DND-41 (cell line): Measurements from ENCODE around the gene ELAVL2.

ENCODE experiments used
- ATAC-seq: fragments of 200-7000 bp; cut with Tn5 transposase; 3 replicates; pipeline ENCODE4 v1.9.1; 2021; ENCODE audit warnings: low read depth; ENCODE audit not compliant: insufficient read depth
- DNase-seq: peaks from one replicate; pipeline ENCODE4 v3.0.0-alpha.2; 2020
- H2AFZ ChIP-seq: 2 replicates; pipeline ENCODE4 v1.6.0; 2012; ENCODE audit warnings: low read depth, low read length
- H3K27ac ChIP-seq: 2 replicates; pipeline ENCODE4 v1.5.1; 2012; ENCODE audit warnings: low read length, inconsistent platforms
- H3K27me3 ChIP-seq: fragments of 200-600 bp; sonication (generic); 2 replicates; pipeline ENCODE4 v1.6.0; 2012; ENCODE audit warnings: low read length, mild to moderate bottlenecking, inconsistent platforms; ENCODE audit not compliant: insufficient read depth, poor library complexity
- H3K36me3 ChIP-seq: 2 replicates; pipeline ENCODE4 v1.5.1; 2012; ENCODE audit warnings: low read length, inconsistent platforms; ENCODE audit not compliant: insufficient read depth
- H3K4me1 ChIP-seq: 2 replicates; pipeline ENCODE4 v1.5.1; 2012; ENCODE audit warnings: mild to moderate bottlenecking, low read length; ENCODE audit not compliant: insufficient read depth
- H3K4me2 ChIP-seq: 2 replicates; pipeline ENCODE4 v1.6.0; 2012; ENCODE audit warnings: mild to moderate bottlenecking, moderate library complexity, low read length, inconsistent platforms; ENCODE audit not compliant: insufficient read depth
- H3K4me3 ChIP-seq, 2 experiments: fragments of 200-600 bp in 1 of 2; shearing (Covaris generic) in 1 of 2; 2 replicates each; pipeline ENCODE4 v1.5.1; 2012 to 2016; ENCODE audit warnings: inconsistent platforms in 2 of 2, low read length in 2 of 2, mild to moderate bottlenecking in 2 of 2, low read depth in 1 of 2, moderate library complexity in 1 of 2
- H3K79me2 ChIP-seq: 2 replicates; pipeline ENCODE4 v1.6.0; 2012; ENCODE audit warnings: low read length, inconsistent platforms; ENCODE audit not compliant: insufficient read depth
- H3K9ac ChIP-seq: 2 replicates; pipeline ENCODE4 v1.6.0; 2012; ENCODE audit warnings: low read depth, mild to moderate bottlenecking, inconsistent platforms, low read length, moderate library complexity
- H3K9me3 ChIP-seq: 2 replicates; pipeline ENCODE4 v1.5.1; 2012; ENCODE audit warnings: low read length, moderate library complexity, mild to moderate bottlenecking, inconsistent platforms; ENCODE audit not compliant: insufficient read depth, severe bottlenecking
- H4K20me1 ChIP-seq: 2 replicates; pipeline ENCODE4 v1.6.0; 2012; ENCODE audit warnings: low read length; ENCODE audit not compliant: insufficient read depth
- EZH2 ChIP-seq: IDR thresholded peaks from 3 replicates; pipeline ENCODE4 v1.6.1; 2012; ENCODE audit warnings: borderline replicate concordance, low read depth, mild to moderate bottlenecking, moderate library complexity, low read length, inconsistent platforms; ENCODE audit not compliant: severe bottlenecking
- TF ChIP-seq, protein P1 (sequence below): IDR thresholded peaks from 2 replicates; pipeline ENCODE4 v1.5.1; 2012; ENCODE audit warnings: borderline replicate concordance, low read length, moderate library complexity, mild to moderate bottlenecking; ENCODE audit not compliant: poor library complexity, severe bottlenecking; ENCODE audit errors: extremely low read depth

The ELAVL2 gene

DNA sequence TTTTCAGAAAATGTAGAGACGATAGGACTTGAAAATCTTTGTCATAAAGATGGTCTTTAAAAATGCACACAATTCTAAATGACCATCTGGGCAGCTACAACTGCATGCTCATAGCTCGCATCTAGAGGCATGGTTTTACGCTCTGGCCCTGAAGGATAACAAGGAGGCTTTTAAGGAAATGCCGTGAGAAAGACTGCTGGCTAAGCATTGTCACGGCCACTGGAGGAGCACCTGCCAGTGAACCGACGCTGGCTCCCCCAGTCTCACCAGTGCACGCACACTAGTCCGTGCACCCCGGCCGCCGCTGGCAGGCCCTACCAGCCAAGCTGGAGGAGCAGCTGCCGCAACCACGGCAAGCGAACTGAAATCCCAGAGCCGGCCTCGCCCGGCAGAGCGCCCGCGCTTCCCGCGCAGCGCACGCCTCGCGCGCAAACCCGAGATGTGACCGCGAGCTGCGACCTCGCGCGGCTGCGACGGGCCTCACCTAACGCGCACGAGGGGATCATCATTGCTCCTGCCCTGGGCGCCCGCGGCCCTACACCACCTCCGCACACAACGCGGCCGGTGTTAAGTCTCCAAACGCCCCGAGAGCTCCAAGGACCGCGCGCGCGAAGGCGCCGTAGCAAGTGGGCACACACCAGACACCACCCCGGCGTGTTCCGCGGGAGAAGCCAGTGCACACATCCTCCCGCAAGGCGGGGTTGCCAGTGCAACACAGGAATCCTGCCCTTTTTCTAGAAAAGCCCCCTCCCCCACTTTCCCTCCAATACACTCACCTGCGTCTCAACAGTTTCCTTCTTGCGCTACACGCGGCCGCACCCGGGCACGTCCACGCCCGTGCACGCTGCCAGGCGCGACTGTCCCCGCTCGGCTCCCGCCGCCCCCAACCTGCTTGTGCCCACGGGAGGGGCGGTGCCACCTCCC lies 5.3 kb downstream of the ELAVL2 start:
- Histone ChIP-seq H3K4me1 (no peaks in the 10 kb centered on the region), H3K79me2 (no peaks in the 10 kb centered on the region), H3K4me2 (no peak overlapping the region), H3K9me3 (no peaks in the 10 kb centered on the region), H3K27ac (no peak overlapping the region), H3K36me3 (no peaks in the 10 kb centered on the region), H4K20me1 (no peaks in the 10 kb centered on the region), H3K9ac (no peak overlapping the region), H2AFZ (no peak overlapping the region), H3K4me3 (no peak overlapping the region), H3K27me3 (no peaks in the 10 kb centered on the region)
- TF ChIP-seq EZH2: no peak
- TF ChIP-seq, protein P1, sequence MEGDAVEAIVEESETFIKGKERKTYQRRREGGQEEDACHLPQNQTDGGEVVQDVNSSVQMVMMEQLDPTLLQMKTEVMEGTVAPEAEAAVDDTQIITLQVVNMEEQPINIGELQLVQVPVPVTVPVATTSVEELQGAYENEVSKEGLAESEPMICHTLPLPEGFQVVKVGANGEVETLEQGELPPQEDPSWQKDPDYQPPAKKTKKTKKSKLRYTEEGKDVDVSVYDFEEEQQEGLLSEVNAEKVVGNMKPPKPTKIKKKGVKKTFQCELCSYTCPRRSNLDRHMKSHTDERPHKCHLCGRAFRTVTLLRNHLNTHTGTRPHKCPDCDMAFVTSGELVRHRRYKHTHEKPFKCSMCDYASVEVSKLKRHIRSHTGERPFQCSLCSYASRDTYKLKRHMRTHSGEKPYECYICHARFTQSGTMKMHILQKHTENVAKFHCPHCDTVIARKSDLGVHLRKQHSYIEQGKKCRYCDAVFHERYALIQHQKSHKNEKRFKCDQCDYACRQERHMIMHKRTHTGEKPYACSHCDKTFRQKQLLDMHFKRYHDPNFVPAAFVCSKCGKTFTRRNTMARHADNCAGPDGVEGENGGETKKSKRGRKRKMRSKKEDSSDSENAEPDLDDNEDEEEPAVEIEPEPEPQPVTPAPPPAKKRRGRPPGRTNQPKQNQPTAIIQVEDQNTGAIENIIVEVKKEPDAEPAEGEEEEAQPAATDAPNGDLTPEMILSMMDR: no peak
- DNase-seq: no peak
- ATAC-seq: no peak

DNA sequence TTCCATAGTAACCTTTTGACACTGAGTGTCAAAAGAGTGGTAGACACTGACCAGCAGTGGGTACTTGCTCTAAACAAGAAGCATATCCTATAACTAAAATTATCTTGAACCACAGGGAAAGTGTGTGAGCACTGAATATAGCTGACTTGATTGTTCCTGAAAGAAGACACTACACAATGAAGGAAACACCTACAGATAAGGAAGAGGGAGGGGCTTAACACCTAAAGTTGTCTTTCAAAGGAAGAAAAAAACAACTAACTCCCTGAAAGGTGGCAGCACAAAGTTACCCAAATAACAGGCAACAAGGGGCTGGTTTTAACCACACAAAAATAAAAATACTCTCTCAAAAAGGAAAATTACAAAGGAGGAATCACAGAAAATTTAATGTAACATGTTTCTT lies 6.6 kb downstream of the ELAVL2 start:
- H3K9ac ChIP-seq: no peak overlapping the region
- no peaks in the 10 kb centered on the region for H3K36me3 ChIP-seq
- ATAC-seq: no peak

DNA sequence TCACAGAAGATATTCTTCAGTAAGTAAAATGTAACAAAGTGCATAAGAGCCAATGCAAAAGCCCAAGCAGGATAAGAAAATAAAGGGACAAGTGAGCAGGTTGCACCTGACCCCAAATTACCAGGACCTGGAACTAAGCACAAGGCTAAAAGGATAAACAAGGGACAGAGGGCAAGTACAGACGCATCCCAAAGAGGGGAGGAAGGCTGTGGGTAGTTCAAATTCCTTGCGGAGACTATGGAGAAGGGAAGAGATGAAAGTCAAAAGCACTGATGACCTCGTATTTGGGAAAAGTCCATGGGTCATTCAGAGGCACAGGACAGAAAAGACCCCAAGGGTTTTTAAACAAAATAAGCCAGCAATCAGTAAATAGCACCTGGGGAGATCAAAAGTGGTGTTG lies 11.8 kb downstream of the ELAVL2 start:
- no peak for ATAC-seq

More for the DNA sequence above, 6.6 kb downstream of the ELAVL2 start:
- Histone ChIP-seq H4K20me1 (no peaks in the 10 kb centered on the region), H3K79me2 (no peaks in the 10 kb centered on the region), H3K27ac (no peak overlapping the region), H3K9me3 (no peaks in the 10 kb centered on the region), H3K4me1 (no peaks in the 10 kb centered on the region), H3K4me2 (no peak overlapping the region), H3K27me3 (no peaks in the 10 kb centered on the region), H2AFZ (no peak overlapping the region), H3K4me3 (no peak overlapping the region)
- no peak for DNase-seq
- TF ChIP-seq, protein P1: no peak
- TF ChIP-seq EZH2: no peak

More for the DNA sequence above, 11.8 kb downstream of the ELAVL2 start:
- Histone ChIP-seq H4K20me1 (no peaks in the 10 kb centered on the region), H3K79me2 (no peaks in the 10 kb centered on the region), H3K36me3 (no peaks in the 10 kb centered on the region), H3K27me3 (no peaks in the 10 kb centered on the region), H2AFZ (no peak overlapping the region), H3K9ac (no peak overlapping the region), H3K4me1 (no peaks in the 10 kb centered on the region), H3K4me2 (no peak overlapping the region), H3K9me3 (no peaks in the 10 kb centered on the region), H3K4me3 (no peak overlapping the region), H3K27ac (no peak overlapping the region)
- TF ChIP-seq, protein P1: no peak
- TF ChIP-seq EZH2: no peak
- DNase-seq: no peak
